Brain pericyte (primary cell): ENCODE data around the gene EXOC1.

Source experiments
- DNase-seq: peaks from one replicate; pipeline ENCODE4 v3.0.0-alpha.2; 2012; ENCODE audit warnings: low read depth, low spot score

Gene EXOC1

GRCh38 chr4:55951191-55951922 lies 97.9 kb downstream of the EXOC1 start:
- DNase-seq: no peak
